ENCODE results near the gene RFC4. TPM values are rescaled to one million over a fixed set of nuclear protein-coding genes. Genes with fewer than 3 reads are reported as not detected.
A peak's percentile ranks its signal among the peaks of the same experiment; 100 is the strongest.

Gene RFC4
- total and polyA plus RNA-seq, 2 of the 8 experiments (the other 6 are each of a cell fraction or from before 2014, with no cell fraction given), result 21.8 to 86.9 TPM

- TF ChIP-seq CHD7 (IDR thresholded peaks at IDR 0.05; ENCODE audit: insufficient replicate concordance, low read length), result no peak
- no peak; the same call in 1 of the 2 replicates for TF ChIP-seq SP4 (IDR thresholded peaks at IDR 0.05; ENCODE audit: low read length)
- TF ChIP-seq RFX5 (IDR thresholded peaks at IDR 0.05; ENCODE audit: borderline replicate concordance, low read depth, low read length), result no peak
- no peak for TF ChIP-seq CBX5 (IDR thresholded peaks at IDR 0.05; ENCODE audit: low read depth, low read length)
- no peak for TF ChIP-seq EGR1 (IDR thresholded peaks at IDR 0.05; ENCODE audit: borderline replicate concordance, low read depth, low read length)
- TF ChIP-seq TAF1 (IDR thresholded peaks at IDR 0.05; ENCODE audit: low read depth, low read length), result peak; percentile 93
- TF ChIP-seq SRF (IDR thresholded peaks at IDR 0.05; ENCODE audit: low read depth, low read length), result peak; percentile 71; the same call in 1 of the 2 replicates
- TF ChIP-seq MAX (IDR thresholded peaks at IDR 0.05), result peak; percentile 68
- TF ChIP-seq GTF2F1 (IDR thresholded peaks at IDR 0.05; ENCODE audit: borderline replicate concordance, low read depth, low read length), result no peak
Observed at GRCh38 chr3:186806089-186807055, at the start of gene RFC4 (continued).

Data from H1 (cell line).